Measurements from ENCODE around the gene UBE3A.

UBE3A gene

GRCh38 chr15:25327686-25328085 lies 111.1 kb downstream of the UBE3A start:
- Mint-ChIP-seq H3K27ac (peak overlapping the region; percentile 90), H3K4me1 (peaks cover 32 to 53% of the 10 kb centered on the region in 2 donors), H3K36me3 (peaks cover 72 to 92% of the 10 kb centered on the region in 2 donors), H3K9me3 (peaks cover 8 to 20% of the 10 kb centered on the region in 2 donors), H3K4me3 (no peak overlapping the region), H3K27me3 (no peaks in the 10 kb centered on the region)
- ATAC-seq (replicated peaks) = no peak
- DNase-seq = no peak

- Mint-ChIP-seq H3K9me3 (peaks cover 15 to 27% of the 10 kb centered on the region in 2 donors), H3K4me1 (peaks cover 18 to 36% of the 10 kb centered on the region in 2 donors), H3K27ac (no peak overlapping the region), H3K4me3 (no peak overlapping the region), H3K36me3 (peaks cover 74 to 91% of the 10 kb centered on the region in 2 donors), H3K27me3 (no peaks in the 10 kb centered on the region)
- DNase-seq (no peak), ATAC-seq (replicated peaks) (no peak)
These were observed 113.6 kb downstream of the UBE3A start for GRCh38 chr15:25325187-25325586.

GRCh38 chr15:25323420-25323819 lies 115.4 kb downstream of the UBE3A start:
- H3K27me3 Mint-ChIP-seq = no peaks in the 10 kb centered on the region
- DNase-seq (no peak), ATAC-seq (replicated peaks) (no peak)
- H3K36me3 Mint-ChIP-seq = peaks cover 65 to 79% of the 10 kb centered on the region in 2 donors
- H3K4me1 Mint-ChIP-seq = peaks cover 8 to 20% of the 10 kb centered on the region in 2 donors
- peaks cover 18 to 27% of the 10 kb centered on the region in 2 donors for H3K9me3 Mint-ChIP-seq
- no peak overlapping the region for H3K4me3 Mint-ChIP-seq
- H3K27ac Mint-ChIP-seq = no peak overlapping the region

- Mint-ChIP-seq H3K27me3 (peaks cover 0 to 4% of the 10 kb centered on the region in 2 donors), H3K9me3 (peaks cover 11 to 33% of the 10 kb centered on the region in 2 donors), H3K4me1 (no peaks in the 10 kb centered on the region), H3K4me3 (no peak overlapping the region), H3K27ac (no peak overlapping the region), H3K36me3 (peaks cover 0 to 10% of the 10 kb centered on the region in 2 donors)
- ATAC-seq (replicated peaks) = no peak
- DNase-seq = no peak
These were observed 151.0 kb downstream of the UBE3A start for GRCh38 chr15:25287823-25288222.
